ENCODE data around the gene NDUFS2. TPM values are rescaled to one million over a fixed set of nuclear protein-coding genes. Genes with fewer than 3 reads are reported as not detected.
A peak's percentile ranks its signal among the peaks of the same experiment; 100 is the strongest.

Gene NDUFS2
- total RNA-seq, 4 donors from 2014 or later: 73.0 to 118 (median 103) TPM

- no peak overlapping the region for H3K4me3 ChIP-seq
- H3K4me1 ChIP-seq: peaks cover 0 to 58% (median 13%) of the 10 kb centered on the region in 4 donors
- H3K36me3 ChIP-seq: peaks cover 0 to 84% (median 13%) of the 10 kb centered on the region in 3 donors
- H3K27me3 ChIP-seq: no peaks in the 10 kb centered on the region
- TF ChIP-seq CTCF (IDR thresholded peaks at IDR 0.05) (no peak), EP300 (IDR thresholded peaks at IDR 0.05) (peak; percentile 69 to 77)
- H3K9me3 ChIP-seq: no peaks in the 10 kb centered on the region
- WGBS, 2 donors: 68 to 70% methylated on average over 8 of the region's 8 CpGs
- DNase-seq (ENCODE audit: low spot score in 2 of 2): no peak
- H3K27ac ChIP-seq: peak overlapping the region in 3 of 4 donors; percentile 71 to 97 (median 73)
These were observed 5.0 kb downstream of the NDUFS2 start for GRCh38 chr1:161207173-161207572.

GRCh38 chr1:161209790-161210409 lies 7.7 kb downstream of the NDUFS2 start:
- Histone ChIP-seq H3K9me3 (no peaks in the 10 kb centered on the region), H3K27me3 (no peaks in the 10 kb centered on the region), H3K36me3 (peaks cover 0 to 97% (median 25%) of the 10 kb centered on the region in 3 donors), H3K4me3 (no peak overlapping the region), H3K4me1 (peaks cover 0 to 35% (median 0%) of the 10 kb centered on the region in 4 donors), H3K27ac (peak overlapping the region in 2 of 4 donors; percentile 37 to 54)
- DNase-seq (ENCODE audit: low spot score in 2 of 2): peak in 1 of 2 donors; percentile 72
- 33 to 37% methylated on average over 11 of the region's 11 CpGs for WGBS, 2 donors
- no peak for TF ChIP-seq POLR2A (IDR thresholded peaks at IDR 0.05)
- peak; percentile 83 to 87 (median 85) for TF ChIP-seq CTCF (IDR thresholded peaks at IDR 0.05)
- TF ChIP-seq EP300 (IDR thresholded peaks at IDR 0.05): peak in 1 of 2 donors; percentile 9

GRCh38 chr1:161214369-161214768 lies 12.2 kb downstream of the NDUFS2 start:
- Histone ChIP-seq H3K4me1 (peaks cover 0 to 18% (median 7%) of the 10 kb centered on the region in 4 donors), H3K36me3 (peaks cover 0 to 60% (median 25%) of the 10 kb centered on the region in 3 donors), H3K27me3 (no peaks in the 10 kb centered on the region), H3K9me3 (no peaks in the 10 kb centered on the region), H3K27ac (peak overlapping the region in 2 of 4 donors; percentile 40 to 88), H3K4me3 (peak overlapping the region in 1 of 4 donors; percentile 44)
- TF ChIP-seq POLR2A (IDR thresholded peaks at IDR 0.05) (no peak), EP300 (IDR thresholded peaks at IDR 0.05) (peak in 1 of 2 donors; percentile 16)
- WGBS, 2 donors: 80 to 85% methylated on average over 9 of the region's 9 CpGs
- DNase-seq (ENCODE audit: low spot score in 2 of 2): no peak

- peak within 1 kb of the TSS in 3 of 4 donors; percentile 5 to 88 (median 83) for H3K27ac ChIP-seq
- H3K4me3 ChIP-seq: peak within 1 kb of the TSS in 3 of 4 donors; percentile 8 to 44 (median 9)
- DNase-seq (ENCODE audit: low spot score in 2 of 2): peak in 1 of 2 donors; percentile 53
- WGBS, 2 donors: 73 to 82% methylated on average over 10 of the region's 10 CpGs
- H3K27me3 ChIP-seq: no peaks in the 10 kb centered on the region
- no peaks in the 10 kb centered on the region for H3K9me3 ChIP-seq
- TF ChIP-seq CTCF (IDR thresholded peaks at IDR 0.05) (no peak), POLR2A (IDR thresholded peaks at IDR 0.05) (peak; percentile 9 to 36), EP300 (IDR thresholded peaks at IDR 0.05) (peak in 1 of 2 donors; percentile 60)
- H3K36me3 ChIP-seq: peaks cover 0 to 55% (median 25%) of the 10 kb centered on the region in 3 donors
- H3K4me1 ChIP-seq: peaks cover 0 to 13% (median 6%) of the 10 kb centered on the region in 4 donors
These were observed 12.9 kb downstream of the NDUFS2 start, which contains the start of gene FCER1G for GRCh38 chr1:161215076-161215475. FCER1G (plus strand) TSS chr1:161215295; CDS start chr1:161215322, 27 bp downstream.

- DNase-seq (ENCODE audit: low spot score in 2 of 2): peak in 1 of 2 donors; percentile 52
- 23 to 27% methylated on average over 7 of the region's 7 CpGs for WGBS, 2 donors
- TF ChIP-seq EP300 (IDR thresholded peaks at IDR 0.05): peak; percentile 34 to 84
- peak; percentile 18 to 53 for TF ChIP-seq POLR2A (IDR thresholded peaks at IDR 0.05)
- TF ChIP-seq CTCF (IDR thresholded peaks at IDR 0.05): no peak
- Histone ChIP-seq H3K9me3 (no peaks in the 10 kb centered on the region), H3K4me1 (peaks cover 0 to 13% (median 5%) of the 10 kb centered on the region in 4 donors), H3K27ac (peak overlapping the region; percentile 33 to 88 (median 75)), H3K36me3 (peaks cover 0 to 34% (median 12%) of the 10 kb centered on the region in 3 donors), H3K27me3 (no peaks in the 10 kb centered on the region), H3K4me3 (peak overlapping the region in 2 of 4 donors; percentile 1 to 44)
These were observed 15.0 kb downstream of the NDUFS2 start for GRCh38 chr1:161216945-161217712.

All from tibial nerve (tissue), 4 donors.